Ovary (tissue), 3 donors: ENCODE results near the gene KLC3.

Experiments
- CTCF ChIP-seq, 3 donors: fragments of 450-650 bp in 2 of 3; fragments of 200-600 bp in 1 of 3; IDR thresholded peaks; one replicate each; pipeline versions ENCODE4 v1.5.1 to v1.8.0; 2016 to 2022; ENCODE audit warnings: antibody characterized with exemption in 3 of 3, mild to moderate bottlenecking in 1 of 3
- EP300 ChIP-seq: sonication (generic); formaldehyde crosslinking; IDR thresholded peaks from one replicate; pipeline ENCODE4 v1.6.1; 2017; ENCODE audit warnings: antibody characterized with exemption
- donor health status: DM: no; HTN: no; CAD: no.

GRCh38 chr19:45356760-45357444, 16.4 kb downstream of the KLC3 start:
- TF ChIP-seq CTCF (IDR thresholded peaks at IDR 0.05) = no peak
- TF ChIP-seq EP300 = no peak
